ENCODE results near the gene TTLL10. TPM values are rescaled to one million over a fixed set of nuclear protein-coding genes. Genes with fewer than 3 reads are reported as not detected.

TTLL10 gene
- total RNA-seq, 1 donor from 2014 or later, result not detected

- no peak overlapping the region for H3K4me3 ChIP-seq
- H3K4me1 ChIP-seq, result no peaks in the 10 kb centered on the region
- H3K9me3 ChIP-seq, result no peaks in the 10 kb centered on the region
- no peaks in the 10 kb centered on the region for H3K27me3 ChIP-seq
- H3K27ac ChIP-seq, result no peak overlapping the region
- TF ChIP-seq, protein P1, sequence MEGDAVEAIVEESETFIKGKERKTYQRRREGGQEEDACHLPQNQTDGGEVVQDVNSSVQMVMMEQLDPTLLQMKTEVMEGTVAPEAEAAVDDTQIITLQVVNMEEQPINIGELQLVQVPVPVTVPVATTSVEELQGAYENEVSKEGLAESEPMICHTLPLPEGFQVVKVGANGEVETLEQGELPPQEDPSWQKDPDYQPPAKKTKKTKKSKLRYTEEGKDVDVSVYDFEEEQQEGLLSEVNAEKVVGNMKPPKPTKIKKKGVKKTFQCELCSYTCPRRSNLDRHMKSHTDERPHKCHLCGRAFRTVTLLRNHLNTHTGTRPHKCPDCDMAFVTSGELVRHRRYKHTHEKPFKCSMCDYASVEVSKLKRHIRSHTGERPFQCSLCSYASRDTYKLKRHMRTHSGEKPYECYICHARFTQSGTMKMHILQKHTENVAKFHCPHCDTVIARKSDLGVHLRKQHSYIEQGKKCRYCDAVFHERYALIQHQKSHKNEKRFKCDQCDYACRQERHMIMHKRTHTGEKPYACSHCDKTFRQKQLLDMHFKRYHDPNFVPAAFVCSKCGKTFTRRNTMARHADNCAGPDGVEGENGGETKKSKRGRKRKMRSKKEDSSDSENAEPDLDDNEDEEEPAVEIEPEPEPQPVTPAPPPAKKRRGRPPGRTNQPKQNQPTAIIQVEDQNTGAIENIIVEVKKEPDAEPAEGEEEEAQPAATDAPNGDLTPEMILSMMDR (IDR thresholded peaks at IDR 0.05), result no peak
- no peaks in the 10 kb centered on the region for H3K36me3 ChIP-seq
- intact Hi-C loops (cut with DNase I), result no loop called here
- ATAC-seq (no peak), DNase-seq (no peak)
Measured at GRCh38 chr1:1196431-1197187, 22.9 kb downstream of the TTLL10 start.

DNA sequence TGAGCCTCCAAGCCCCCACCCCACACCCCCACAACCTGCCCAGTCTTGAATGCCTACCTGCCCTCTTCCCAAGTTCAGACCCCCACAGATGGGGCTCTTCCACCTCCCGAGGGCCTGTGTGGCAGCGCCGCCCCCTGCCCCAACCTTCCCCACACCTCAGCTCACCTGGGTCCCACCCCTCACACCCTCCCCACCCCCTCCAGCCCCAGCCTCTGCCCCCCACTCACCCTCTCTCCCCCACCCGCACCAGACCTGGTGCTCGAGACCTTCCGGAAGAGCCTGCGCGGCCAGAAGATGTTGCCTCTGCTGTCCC lies 23.5 kb downstream of the TTLL10 start:
- DNase-seq (no peak), ATAC-seq (no peak)
- Histone ChIP-seq H3K4me1 (no peaks in the 10 kb centered on the region), H3K27ac (no peak overlapping the region), H3K27me3 (no peaks in the 10 kb centered on the region), H3K4me3 (no peak overlapping the region), H3K9me3 (no peaks in the 10 kb centered on the region), H3K36me3 (no peaks in the 10 kb centered on the region)
- intact Hi-C loops (cut with DNase I), result no loop called here
- TF ChIP-seq, protein P1 (IDR thresholded peaks at IDR 0.05), result no peak

- no peaks in the 10 kb centered on the region for H3K4me1 ChIP-seq
- DNase-seq (no peak), ATAC-seq (no peak)
- no peak overlapping the region for H3K27ac ChIP-seq
- H3K27me3 ChIP-seq, result no peaks in the 10 kb centered on the region
- no peaks in the 10 kb centered on the region for H3K9me3 ChIP-seq
- intact Hi-C loops (cut with DNase I), result no loop called here
- H3K4me3 ChIP-seq, result no peak overlapping the region
- H3K36me3 ChIP-seq, result no peaks in the 10 kb centered on the region
- TF ChIP-seq, protein P1 (IDR thresholded peaks at IDR 0.05), result no peak
Measured at GRCh38 chr1:1197551-1198422, 24.1 kb downstream of the TTLL10 start.

DNA sequence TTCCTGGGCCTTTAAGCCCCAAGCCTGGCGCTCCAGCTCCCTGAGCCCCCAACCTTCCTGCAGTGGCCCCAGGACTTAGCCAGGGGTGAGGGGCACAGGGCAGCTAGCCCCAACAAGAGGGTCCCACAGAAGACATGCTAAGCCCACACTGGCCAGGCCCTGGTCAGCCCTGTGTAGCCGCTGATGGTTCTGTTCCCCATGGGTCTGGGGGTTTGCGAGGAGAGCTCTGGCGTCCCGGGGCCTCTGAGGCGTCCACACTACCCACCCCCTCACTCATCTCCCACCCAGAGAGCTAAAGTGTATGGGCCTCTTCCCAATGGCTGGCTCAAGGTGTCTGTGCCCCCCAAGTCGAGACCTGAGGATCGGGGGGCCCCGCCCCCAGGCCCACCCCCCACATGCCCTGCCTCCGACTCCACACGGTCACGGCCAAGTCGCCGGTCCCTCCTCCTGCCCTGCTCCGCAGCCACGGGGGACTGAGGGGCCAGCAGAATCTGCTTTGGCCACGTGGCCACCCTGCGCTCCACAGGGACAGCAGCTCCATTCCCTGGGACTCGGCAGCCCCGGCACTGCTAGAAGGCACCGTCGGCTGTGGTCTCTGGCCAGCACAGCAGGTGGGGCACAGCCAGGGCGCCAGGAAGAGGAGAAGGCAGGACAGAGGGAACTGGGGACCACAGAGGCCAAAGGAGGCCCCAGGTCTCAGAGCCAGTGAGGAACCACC lies 24.9 kb downstream of the TTLL10 start:
- no peak for ATAC-seq
- Histone ChIP-seq H3K36me3 (no peaks in the 10 kb centered on the region), H3K27ac (no peak overlapping the region), H3K4me3 (no peak overlapping the region), H3K9me3 (no peaks in the 10 kb centered on the region), H3K4me1 (no peaks in the 10 kb centered on the region), H3K27me3 (no peaks in the 10 kb centered on the region)
- no peak for DNase-seq
- intact Hi-C loops (cut with DNase I), result no loop called here
- TF ChIP-seq, protein P1 (IDR thresholded peaks at IDR 0.05), result no peak

DNA sequence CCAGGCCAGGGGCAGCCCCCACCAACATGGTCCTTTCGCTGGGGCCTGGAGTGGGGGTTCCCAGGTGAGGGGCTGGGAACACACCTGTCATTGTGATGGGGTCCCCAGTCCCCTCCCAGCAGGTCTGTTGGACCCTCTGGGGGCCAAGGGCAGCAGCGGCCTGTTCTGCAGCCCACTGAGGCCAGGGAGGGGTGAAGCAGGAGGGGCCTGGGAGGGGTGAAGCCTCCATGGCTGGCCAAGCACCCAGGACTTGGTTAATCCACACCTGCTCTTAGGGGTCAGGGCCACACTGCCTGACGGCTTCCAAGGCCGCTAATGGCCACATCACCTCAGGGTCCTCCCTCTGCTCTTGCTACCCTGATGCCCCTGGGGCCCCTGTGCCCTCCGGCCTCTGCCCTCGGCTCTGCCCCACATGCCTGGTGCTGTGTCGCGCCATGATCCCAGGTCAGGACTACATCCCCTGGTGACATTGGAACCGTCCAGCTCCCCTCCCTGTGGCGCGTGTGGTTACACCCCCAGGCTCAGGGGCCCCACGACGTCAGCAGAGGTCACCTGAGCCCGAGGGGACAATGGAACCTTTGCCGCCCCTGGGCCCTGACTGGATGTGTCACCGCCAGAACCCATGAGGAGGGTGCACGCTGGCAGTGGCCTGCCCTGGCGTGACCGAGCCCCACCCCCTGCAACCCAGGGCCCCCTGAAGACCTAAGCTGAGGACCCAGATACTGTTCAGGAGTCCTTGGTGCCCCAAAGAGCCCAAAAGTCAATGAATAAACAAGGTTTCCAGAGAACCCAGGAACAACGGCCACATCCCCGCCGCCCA lies 25.7 kb downstream of the TTLL10 start:
- TF ChIP-seq, protein P1 (IDR thresholded peaks at IDR 0.05), result no peak
- intact Hi-C loops (cut with DNase I), result no loop called here
- Histone ChIP-seq H3K36me3 (no peaks in the 10 kb centered on the region), H3K27me3 (no peaks in the 10 kb centered on the region), H3K9me3 (no peaks in the 10 kb centered on the region), H3K4me1 (no peaks in the 10 kb centered on the region), H3K27ac (no peak overlapping the region), H3K4me3 (no peak overlapping the region)
- no peak for DNase-seq
- no peak for ATAC-seq
